Measurements from ENCODE around the gene FAM83G. TPM values are rescaled to one million over a fixed set of nuclear protein-coding genes. Genes with fewer than 3 reads are reported as not detected.

FAM83G gene
- total RNA-seq, 1 experiment from 2014 or later = 8.0 TPM

GRCh38 chr17:18921912-18922451, 82.6 kb downstream of the FAM83G start:
- no peak for DNase-seq (ENCODE audit: low read depth)

- DNase-seq (ENCODE audit: low read depth) = no peak
These were observed 83.1 kb downstream of the FAM83G start for GRCh38 chr17:18921485-18921884.

GRCh38 chr17:18920911-18921441, 83.6 kb downstream of the FAM83G start:
- peak; percentile 38 for DNase-seq (ENCODE audit: low read depth)

- DNase-seq (ENCODE audit: low read depth) = no peak
These were observed 84.6 kb downstream of the FAM83G start for GRCh38 chr17:18919963-18920362.

Other genes starting within 250 kb of the FAM83G start
- gene TVP23B, start 223.6 kb downstream of the FAM83G start, total RNA-seq (2014; rRNA removed) = 44.5 and 68.6 TPM in 2 replicates
- 32.0 and 33.4 TPM in 2 replicates for gene PRPSAP2, start 146.6 kb downstream of the FAM83G start, total RNA-seq (2014; rRNA removed)
- not detected in 2 replicates for gene SLC5A10, start 52.6 kb downstream of the FAM83G start, total RNA-seq (2014; rRNA removed)
- 0.19 TPM in 1 of 2 replicates, not detected in the other for gene GRAP, start 42.2 kb upstream of the FAM83G start, total RNA-seq (2014; rRNA removed)
- not detected in 2 replicates for gene GRAPL, start 122.8 kb upstream of the FAM83G start, total RNA-seq (2014; rRNA removed)
- 18.5 and 28.1 TPM in 2 replicates for gene EPN2, start 232.6 kb upstream of the FAM83G start, total RNA-seq (2014; rRNA removed)